ENCODE measurements around the gene HMG20A. TPM values are rescaled to one million over a fixed set of nuclear protein-coding genes. Genes with fewer than 3 reads are reported as not detected.

HMG20A gene
- total RNA-seq, 4 donors from 2014 or later, result 39.6 to 65.1 (median 49.7) TPM

GRCh38 chr15:77414789-77415442 lies 5.8 kb upstream of the HMG20A start:
- no peaks in the 10 kb centered on the region for H3K36me3 ChIP-seq
- H3K4me3 ChIP-seq, result no peak overlapping the region
- TF ChIP-seq, protein P1, sequence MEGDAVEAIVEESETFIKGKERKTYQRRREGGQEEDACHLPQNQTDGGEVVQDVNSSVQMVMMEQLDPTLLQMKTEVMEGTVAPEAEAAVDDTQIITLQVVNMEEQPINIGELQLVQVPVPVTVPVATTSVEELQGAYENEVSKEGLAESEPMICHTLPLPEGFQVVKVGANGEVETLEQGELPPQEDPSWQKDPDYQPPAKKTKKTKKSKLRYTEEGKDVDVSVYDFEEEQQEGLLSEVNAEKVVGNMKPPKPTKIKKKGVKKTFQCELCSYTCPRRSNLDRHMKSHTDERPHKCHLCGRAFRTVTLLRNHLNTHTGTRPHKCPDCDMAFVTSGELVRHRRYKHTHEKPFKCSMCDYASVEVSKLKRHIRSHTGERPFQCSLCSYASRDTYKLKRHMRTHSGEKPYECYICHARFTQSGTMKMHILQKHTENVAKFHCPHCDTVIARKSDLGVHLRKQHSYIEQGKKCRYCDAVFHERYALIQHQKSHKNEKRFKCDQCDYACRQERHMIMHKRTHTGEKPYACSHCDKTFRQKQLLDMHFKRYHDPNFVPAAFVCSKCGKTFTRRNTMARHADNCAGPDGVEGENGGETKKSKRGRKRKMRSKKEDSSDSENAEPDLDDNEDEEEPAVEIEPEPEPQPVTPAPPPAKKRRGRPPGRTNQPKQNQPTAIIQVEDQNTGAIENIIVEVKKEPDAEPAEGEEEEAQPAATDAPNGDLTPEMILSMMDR (IDR thresholded peaks at IDR 0.05), result no peak
- TF ChIP-seq EP300 (IDR thresholded peaks at IDR 0.05) (no peak), POLR2A (IDR thresholded peaks at IDR 0.05) (no peak)
- H3K4me1 ChIP-seq, result peaks cover 0 to 53% (median 17%) of the 10 kb centered on the region in 4 donors
- 78 to 83% methylated on average over 2 of the region's 2 CpGs for WGBS, 2 donors
- no peaks in the 10 kb centered on the region for H3K9me3 ChIP-seq
- H3K27ac ChIP-seq, result peak overlapping the region in 2 of 4 donors; percentile 53 to 66
- no peaks in the 10 kb centered on the region for H3K27me3 ChIP-seq
- no peak for DNase-seq (ENCODE audit: low spot score in 2 of 2)

GRCh38 chr15:77415450-77416147 lies 5.1 kb upstream of the HMG20A start:
- TF ChIP-seq, protein P1 (IDR thresholded peaks at IDR 0.05), result no peak
- TF ChIP-seq EP300 (IDR thresholded peaks at IDR 0.05), result peak in 1 of 2 donors; percentile 18
- no peaks in the 10 kb centered on the region for H3K36me3 ChIP-seq
- no peaks in the 10 kb centered on the region for H3K9me3 ChIP-seq
- peak overlapping the region in 2 of 4 donors; percentile 53 to 66 for H3K27ac ChIP-seq
- no peak for DNase-seq (ENCODE audit: low spot score in 2 of 2)
- H3K4me3 ChIP-seq, result no peak overlapping the region
- no peaks in the 10 kb centered on the region for H3K27me3 ChIP-seq
- H3K4me1 ChIP-seq, result peaks cover 0 to 48% (median 14%) of the 10 kb centered on the region in 4 donors
- WGBS, 2 donors, result 84 to 87% methylated on average over 4 of the region's 4 CpGs

- no peaks in the 10 kb centered on the region for H3K36me3 ChIP-seq
- H3K4me3 ChIP-seq, result no peak overlapping the region
- peak overlapping the region in 2 of 4 donors; percentile 53 to 66 for H3K27ac ChIP-seq
- H3K9me3 ChIP-seq, result no peaks in the 10 kb centered on the region
- DNase-seq (ENCODE audit: low spot score in 2 of 2), result peak in 1 of 2 donors; percentile 76
- TF ChIP-seq POLR2A (IDR thresholded peaks at IDR 0.05) (no peak), EP300 (IDR thresholded peaks at IDR 0.05) (peak in 1 of 2 donors; percentile 79)
- WGBS, 2 donors, result 39 to 53% methylated on average over 2 of the region's 2 CpGs
- H3K4me1 ChIP-seq, result peaks cover 0 to 49% (median 14%) of the 10 kb centered on the region in 4 donors
- H3K27me3 ChIP-seq, result no peaks in the 10 kb centered on the region
Observed at GRCh38 chr15:77416148-77416455, 4.6 kb upstream of the HMG20A start.

GRCh38 chr15:77416954-77417353 lies 3.7 kb upstream of the HMG20A start:
- DNase-seq (ENCODE audit: low spot score in 2 of 2), result no peak
- Histone ChIP-seq H3K4me3 (no peak overlapping the region), H3K36me3 (no peaks in the 10 kb centered on the region), H3K27ac (peak overlapping the region in 1 of 4 donors; percentile 93), H3K27me3 (no peaks in the 10 kb centered on the region), H3K4me1 (peaks cover 0 to 57% (median 21%) of the 10 kb centered on the region in 4 donors), H3K9me3 (no peaks in the 10 kb centered on the region)
- TF ChIP-seq POLR2A (IDR thresholded peaks at IDR 0.05), result no peak
- TF ChIP-seq EP300 (IDR thresholded peaks at IDR 0.05), result no peak
- TF ChIP-seq, protein P1 (IDR thresholded peaks at IDR 0.05), result no peak
- WGBS, 2 donors, result 80 to 88% methylated on average over 1 of the region's 1 CpG

- peaks cover 0 to 64% (median 25%) of the 10 kb centered on the region in 4 donors for H3K4me1 ChIP-seq
- no peak overlapping the region for H3K4me3 ChIP-seq
- H3K36me3 ChIP-seq, result no peaks in the 10 kb centered on the region
- TF ChIP-seq EP300 (IDR thresholded peaks at IDR 0.05), result no peak
- TF ChIP-seq, protein P1 (IDR thresholded peaks at IDR 0.05), result no peak
- 33 to 36% methylated on average over 3 of the region's 3 CpGs for WGBS, 2 donors
- H3K27ac ChIP-seq, result peak overlapping the region in 3 of 4 donors; percentile 11 to 93 (median 22)
- no peaks in the 10 kb centered on the region for H3K9me3 ChIP-seq
- H3K27me3 ChIP-seq, result no peaks in the 10 kb centered on the region
- no peak for DNase-seq (ENCODE audit: low spot score in 2 of 2)
Observed at GRCh38 chr15:77417602-77418001, 3.1 kb upstream of the HMG20A start.
